HepG2 (cell line): Measurements from ENCODE around the gene DCTN3. TPM values are rescaled to one million over a fixed set of nuclear protein-coding genes. Genes with fewer than 3 reads are reported as not detected.

Source experiments
- ATAD3A ChIP-seq: sonication (generic); formaldehyde crosslinking; IDR thresholded peaks from 2 replicates; pipeline ENCODE4 v1.4.0; 2020; ENCODE audit warnings: missing genetic modification reagents
- CEBPB ChIP-seq: IDR thresholded peaks from 2 replicates; pipeline ENCODE4 v1.6.1; 2011; ENCODE audit warnings: low read depth, low read length, improper control_type of control experiment, borderline replicate concordance
- GMEB2 ChIP-seq: IDR thresholded peaks from 2 replicates; pipeline ENCODE4 v1.6.1; 2016; ENCODE audit warnings: missing biosample characterization, missing genetic modification reagents, low read depth
- HOXA3 ChIP-seq: sonication (generic); formaldehyde crosslinking; IDR thresholded peaks from 2 replicates; pipeline ENCODE4 v1.5.0; 2020; ENCODE audit warnings: missing genetic modification reagents
- MATR3 ChIP-seq: sonication (generic); formaldehyde crosslinking; IDR thresholded peaks from 2 replicates; pipeline ENCODE4 v1.4.0; 2020; ENCODE audit warnings: missing genetic modification reagents
- POLR2AphosphoS5 ChIP-seq: IDR thresholded peaks from 2 replicates; pipeline ENCODE4 v1.6.1; 2012; ENCODE audit warnings: low read depth, low read length
- RFX5 ChIP-seq: IDR thresholded peaks from 2 replicates; pipeline ENCODE4 v1.6.1; 2011; ENCODE audit warnings: low read depth, low read length, improper control_type of control experiment
- SMAD1 ChIP-seq: sonication (generic); formaldehyde crosslinking; IDR thresholded peaks from 2 replicates; pipeline ENCODE4 v1.4.0; 2020; ENCODE audit warnings: missing genetic modification reagents, low read depth, mild to moderate bottlenecking, borderline replicate concordance
- STAG1 ChIP-seq: sonication (generic); formaldehyde crosslinking; IDR thresholded peaks from 2 replicates; pipeline ENCODE4 v1.4.0; 2020; ENCODE audit warnings: missing genetic modification reagents
- THRA ChIP-seq: sonication (generic); formaldehyde crosslinking; IDR thresholded peaks from 2 replicates; pipeline ENCODE4 v1.4.0; 2020; ENCODE audit warnings: missing genetic modification reagents, borderline replicate concordance
- ZFP91 ChIP-seq: sonication (generic); formaldehyde crosslinking; IDR thresholded peaks from 2 replicates; pipeline ENCODE4 v1.9.0; 2022; ENCODE audit warnings: missing genetic modification reagents, mild to moderate bottlenecking, borderline replicate concordance
- ZMYM2 ChIP-seq: sonication (generic); formaldehyde crosslinking; IDR thresholded peaks from 2 replicates; pipeline ENCODE4 v1.8.0; 2022; ENCODE audit warnings: mild to moderate bottlenecking, missing genetic modification reagents
- ZNF274 ChIP-seq: sonication (generic); formaldehyde crosslinking; IDR thresholded peaks from 2 replicates; pipeline ENCODE4 v1.5.1; 2020; ENCODE audit warnings: mild to moderate bottlenecking, missing genetic modification reagents
- ZNF281 ChIP-seq: sonication (generic); formaldehyde crosslinking; IDR thresholded peaks from 2 replicates; pipeline ENCODE4 v1.4.0; 2020; ENCODE audit warnings: missing genetic modification reagents, borderline replicate concordance
- ZNF362 ChIP-seq: sonication (generic); formaldehyde crosslinking; IDR thresholded peaks from 2 replicates; pipeline ENCODE4 v1.4.0; 2020; ENCODE audit warnings: missing genetic modification reagents, mild to moderate bottlenecking, borderline replicate concordance
- ZNF382 ChIP-seq: sonication (generic); formaldehyde crosslinking; IDR thresholded peaks from 2 replicates; pipeline ENCODE4 v1.5.0; 2020; ENCODE audit warnings: missing genetic modification reagents, mild to moderate bottlenecking, borderline replicate concordance
- ZNF549 ChIP-seq: sonication (generic); formaldehyde crosslinking; IDR thresholded peaks from 2 replicates; pipeline ENCODE4 v1.5.0; 2020; ENCODE audit warnings: missing genetic modification reagents
- ZNF724P ChIP-seq: sonication (generic); formaldehyde crosslinking; IDR thresholded peaks from 2 replicates; pipeline ENCODE4 v1.8.0; 2022; ENCODE audit warnings: missing genetic modification reagents, borderline replicate concordance
- ZNF800 ChIP-seq: sonication (generic); formaldehyde crosslinking; IDR thresholded peaks from 2 replicates; pipeline ENCODE4 v1.4.0; 2020; ENCODE audit warnings: missing genetic modification reagents
- polyA plus RNA-seq, 8 experiments: library from polyadenylated mRNA; depleted of rRNA in 3 of 8; stranded (reverse) in 7 of 8; unstranded in 1 of 8; fragments of >200 nt; fragmentation: Illumina TruSeq in 4 of 8; extraction: Trizol in 4 of 8; gene quantifications; 2 replicates each; pipeline versions ENCODE4 v1.2.1 to v1.2.3, GENCODE V29; 2011 to 2016; ENCODE audit warnings: low read depth in 4 of 8, missing spikeins in 1 of 8, mixed read lengths in 1 of 8; ENCODE audit not compliant: insufficient read depth in 1 of 8
- total RNA-seq, 5 experiments: library from RNA; depleted of rRNA; stranded (reverse); fragments of >200 nt; fragmentation: Illumina TruSeq; extraction: Trizol; gene quantifications; 2 replicates each; pipeline ENCODE4 v1.2.3, GENCODE V29; 2016; ENCODE audit warnings: low read depth in 1 of 5

Gene DCTN3
- total and polyA plus RNA-seq, 2 of the 13 experiments (the other 11 are each of a cell fraction or from before 2014, with no cell fraction given), result 27.4 to 34.5 TPM

GRCh38 chr9:34633851-34634550, 13.7 kb upstream of the DCTN3 start (continued):
- TF ChIP-seq ZNF549 (CRISPR knock-in tag), result no peak
- peak; percentile 78; the same call in 1 of the 2 replicates for TF ChIP-seq ZNF362
- TF ChIP-seq STAG1, result peak; percentile 78
- no peak for TF ChIP-seq ATAD3A
- TF ChIP-seq MATR3 (CRISPR knock-in tag), result no peak
- TF ChIP-seq HOXA3 (CRISPR knock-in tag), result no peak
- no peak for TF ChIP-seq GMEB2
- no peak for TF ChIP-seq RFX5
- no peak for TF ChIP-seq ZNF274 (CRISPR knock-in tag)
- no peak for TF ChIP-seq ZNF800 (CRISPR knock-in tag)
- no peak for TF ChIP-seq ZNF281
- no peak for TF ChIP-seq ZMYM2 (CRISPR knock-in tag)
- no peak for TF ChIP-seq SMAD1 (CRISPR knock-in tag)
- no peak for TF ChIP-seq ZFP91 (CRISPR knock-in tag)
- no peak; the same call in 1 of the 2 replicates for TF ChIP-seq POLR2AphosphoS5
- TF ChIP-seq CEBPB, result no peak
- peak; percentile 49; the same call in 1 of the 2 replicates for TF ChIP-seq THRA (CRISPR knock-in tag)
- TF ChIP-seq ZNF382, result no peak
- TF ChIP-seq ZNF724P (CRISPR knock-in tag), result no peak
